K562 (cell line): ENCODE measurements around the gene ACOX1. TPM values are rescaled to one million over a fixed set of nuclear protein-coding genes. Genes with fewer than 3 reads are reported as not detected.
A peak's percentile ranks its signal among the peaks of the same experiment; 100 is the strongest.

Experiments used
- ATAC-seq: fragments of 200-7000 bp; cut with Tn5 transposase; 3 replicates; pipeline ENCODE4 v1.9.1; 2020; ENCODE audit warnings: moderate library complexity
- BruUV-seq: library from RNA; stranded (reverse); fragments of 400-500 nt; replicated peaks from 2 replicates; lab custom pipeline; 2021; lab: Mats Ljungman, UMichigan
- CTCF ChIA-PET: fragments of 300-600 bp; formaldehyde crosslinking; extraction: SDS; loops from one replicate; lab custom pipeline; 2021; ENCODE audit warnings: low intra/inter-chr PET ratio; lab: Yijun Ruan, JAX
- POLR2A ChIA-PET: fragments of 300-600, 350-650 bp; sonication (Branson Sonifier 250); formaldehyde crosslinking; extraction: SDS; loops from one replicate; lab custom pipeline; 2021; ENCODE audit warnings: antibody characterized with exemption, inconsistent platforms; lab: Yijun Ruan, JAX
- DNase-seq, 4 experiments: peaks; one replicate each; pipeline versions ENCODE4 v3.0.0 to v3.0.0-alpha.2; 2011 to 2018; ENCODE audit warnings: low spot score in 3 of 4, mixed read lengths in 3 of 4; ENCODE audit errors: extremely low read depth in 1 of 4
- FAIRE-seq: peaks from 2 replicates; lab custom pipeline; 2011; peaks lifted over from hg19 to GRCh38; lab: Jason Lieb, UNC
- H2AFZ ChIP-seq: 2 replicates; pipeline ENCODE4 v1.6.0; 2011; ENCODE audit warnings: low read depth, low read length, control low read depth, inconsistent platforms
- H3K27ac ChIP-seq: fragments of 200-600 bp; 3 replicates; pipeline ENCODE4 v1.8.0; 2011; ENCODE audit warnings: low read depth, mild to moderate bottlenecking, control low read depth, inconsistent platforms, low read length, moderate library complexity, mixed read lengths; ENCODE audit errors: extremely low read depth
- H3K27me3 ChIP-seq, 2 experiments: fragments of 300-600 bp in 1 of 2; 2 replicates in 1 of 2; 3 replicates in 1 of 2; pipeline versions ENCODE4 v1.6.0 to v1.8.0; 2011; ENCODE audit warnings: inconsistent platforms in 2 of 2, low read length in 2 of 2, mild to moderate bottlenecking in 1 of 2, mixed read lengths in 1 of 2, moderate library complexity in 1 of 2; ENCODE audit not compliant: control insufficient read depth in 2 of 2, insufficient read depth in 2 of 2
- H3K36me3 ChIP-seq: fragments of 300-600 bp; 3 replicates; pipeline ENCODE4 v1.8.0; 2011; ENCODE audit warnings: mild to moderate bottlenecking, low read length, inconsistent platforms; ENCODE audit not compliant: control insufficient read depth, insufficient read depth
- H3K4me1 ChIP-seq, 2 experiments: fragments of 200-600 bp in 1 of 2; replicated peaks in 1 of 2; 2 replicates in 1 of 2; 3 replicates in 1 of 2; pipeline versions ENCODE4 v1.5.1 to v1.8.0; 2011; ENCODE audit warnings: inconsistent platforms in 2 of 2, low read length in 2 of 2, mild to moderate bottlenecking in 1 of 2, mixed read lengths in 1 of 2, moderate library complexity in 1 of 2; ENCODE audit not compliant: control insufficient read depth in 2 of 2, insufficient read depth in 2 of 2
- H3K4me2 ChIP-seq: 2 replicates; pipeline ENCODE4 v1.6.1; 2011; ENCODE audit warnings: low read length, control low read depth, inconsistent platforms, mixed read lengths; ENCODE audit not compliant: insufficient read depth
- H3K4me3 ChIP-seq: fragments of 200-600 bp; sonication (generic), shearing (Covaris generic); 2 replicates; pipeline ENCODE4 v1.5.1; 2016; ENCODE audit warnings: control low read depth, inconsistent platforms
- H3K79me2 ChIP-seq: fragments of 200-600 bp; 3 replicates; pipeline ENCODE4 v1.8.0; 2011; ENCODE audit warnings: low read length, inconsistent platforms; ENCODE audit not compliant: control insufficient read depth, insufficient read depth
- H3K9ac ChIP-seq, 2 experiments: 2 replicates each; pipeline versions ENCODE4 v1.6.0 to v1.6.1; 2011; ENCODE audit warnings: low read depth in 2 of 2, low read length in 2 of 2, control low read depth in 1 of 2, inconsistent platforms in 1 of 2, mild to moderate bottlenecking in 1 of 2, mixed read lengths in 1 of 2; ENCODE audit not compliant: insufficient read depth in 1 of 2
- H3K9me1 ChIP-seq: one replicate; pipeline ENCODE4 v1.6.0; 2011; ENCODE audit warnings: inconsistent platforms, mild to moderate bottlenecking, low read length, moderate library complexity; ENCODE audit not compliant: control insufficient read depth, insufficient read depth
- H3K9me3 ChIP-seq: replicated peaks from 2 replicates; pipeline ENCODE4 v1.5.1; 2011; ENCODE audit warnings: low read depth, low read length, inconsistent platforms; ENCODE audit not compliant: control insufficient read depth, insufficient read depth
- H4K20me1 ChIP-seq: replicated peaks from 2 replicates; pipeline ENCODE4 v1.6.1; 2011; ENCODE audit warnings: low read length, inconsistent platforms, mixed read lengths; ENCODE audit not compliant: control insufficient read depth, insufficient read depth
- ARID3B ChIP-seq: fragments of 250-450 bp; sonication (Bioruptor Pico); IDR thresholded peaks from 2 replicates; pipeline ENCODE4 v1.4.0; 2020; ENCODE audit warnings: borderline replicate concordance
- CHCHD3 ChIP-seq: fragments of 250-450 bp; sonication (Bioruptor Pico); IDR thresholded peaks from 2 replicates; pipeline ENCODE4 v2.1.2; 2022; ENCODE audit warnings: mild to moderate bottlenecking
- CTCF ChIP-seq, 3 experiments: IDR thresholded peaks in 2 of 3; conservative IDR thresholded peaks in 1 of 3; 2 replicates each; pipeline ENCODE4 v1.5.1; 2011 to 2012; ENCODE audit warnings: low read length in 3 of 3, mild to moderate bottlenecking in 3 of 3, control low read depth in 2 of 3, improper control_type of control experiment in 1 of 3, inconsistent platforms in 1 of 3, low read depth in 1 of 3, mixed read lengths in 1 of 3, moderate library complexity in 1 of 3; ENCODE audit not compliant: insufficient read depth in 2 of 3
- FOXM1 ChIP-seq, 2 experiments: fragments of 450-650 bp in 1 of 2; sonication (generic) in 1 of 2; formaldehyde crosslinking in 1 of 2; IDR thresholded peaks; 2 replicates each; pipeline versions ENCODE4 v1.6.1 to v1.9.0; 2017 to 2022; ENCODE audit warnings: low read depth in 2 of 2, mild to moderate bottlenecking in 2 of 2, missing genetic modification reagents in 1 of 2, moderate library complexity in 1 of 2
- HNRNPL ChIP-seq: fragments of 200-400 bp; formaldehyde crosslinking; IDR thresholded peaks from 2 replicates; pipeline ENCODE4 v1.6.1; 2017; ENCODE audit warnings: low read depth, mild to moderate bottlenecking, low read length
- KLF6 ChIP-seq: fragments of 250-450 bp; sonication (Bioruptor Pico); IDR thresholded peaks from 2 replicates; pipeline ENCODE4 v1.4.0; 2020; ENCODE audit warnings: mild to moderate bottlenecking, moderate library complexity, borderline replicate concordance
- MAX ChIP-seq: sonication (generic); formaldehyde crosslinking; IDR thresholded peaks from 2 replicates; pipeline ENCODE4 v1.9.0; 2022; ENCODE audit warnings: mild to moderate bottlenecking, missing genetic modification reagents
- MEF2D ChIP-seq: conservative IDR thresholded peaks from 2 replicates; pipeline ENCODE4 v1.6.1; 2016; ENCODE audit warnings: low read depth, missing genetic modification characterization, missing compliant biosample characterization
- NR1H2 ChIP-seq: sonication (generic); formaldehyde crosslinking; IDR thresholded peaks from 2 replicates; pipeline ENCODE4 v1.4.0; 2020; ENCODE audit warnings: mild to moderate bottlenecking, missing genetic modification reagents
- RBFOX2 ChIP-seq: fragments of 200-400 bp; formaldehyde crosslinking; IDR thresholded peaks from 2 replicates; pipeline ENCODE4 v1.6.1; 2017; ENCODE audit warnings: low read depth, mild to moderate bottlenecking, low read length, moderate library complexity
- SMAD4 ChIP-seq: fragments of 250-450 bp; sonication (Bioruptor Pico); conservative IDR thresholded peaks from 2 replicates; pipeline ENCODE4 v1.8.0; 2021; ENCODE audit warnings: inconsistent platforms, mild to moderate bottlenecking, moderate library complexity
- SPI1 ChIP-seq: IDR thresholded peaks from 2 replicates; pipeline ENCODE4 v1.6.1; 2011; ENCODE audit warnings: low read depth, low read length, control low read depth, borderline replicate concordance
- WGBS: fragments of 100-300 bp; shearing (Covaris generic); methylation state at CpG from one replicate; pipeline ENCODE4 v1.1.6; 2016; ENCODE audit warnings: low coverage, mixed read lengths; ENCODE audit not compliant: insufficient coverage; ENCODE audit errors: missing lambda C conversion rate; 5-methylcytosine and 5-hydroxymethylcytosine counted together
- in situ Hi-C: fragments of 300-500 bp; cut with MboI; formaldehyde crosslinking; loops from 4 replicates; pipeline ENCODE4 v1.15.0; 2018; ENCODE audit warnings: inconsistent platforms, mixed read lengths
- intact Hi-C: fragments of 100-400 bp; cut with micrococcal nuclease; formaldehyde crosslinking; loops from 2 replicates; pipeline ENCODE4 v1.14.2; 2022
- polyA plus RNA-seq, 8 experiments: library from polyadenylated mRNA; depleted of rRNA in 4 of 8; stranded (reverse) in 5 of 8; unstranded in 3 of 8; fragments of >200 nt; fragmentation: Nextera tagmentation in 2 of 8; fragmentation: Illumina TruSeq in 1 of 8; extraction: Ambion mirVana in 2 of 8; extraction: Trizol in 1 of 8; gene quantifications; 2 replicates each; pipeline versions ENCODE4 v1.2.1 to v1.2.3, GENCODE V29; 2011 to 2014; ENCODE audit warnings: inconsistent platforms in 1 of 8, missing spikeins in 1 of 8
- total RNA-seq, 7 experiments: library from RNA; depleted of rRNA in 6 of 7; stranded (reverse); fragments of >200 nt in 6 of 7; fragmentation: Illumina TruSeq in 2 of 7; extraction: Trizol in 2 of 7; gene quantifications; 2 replicates each; pipeline versions ENCODE4 v1.2.1 to v1.2.3, GENCODE V29; 2011 to 2021; ENCODE audit warnings: low replicate concordance in 1 of 7
- TF ChIP-seq, protein P1 (sequence below): sonication (generic); formaldehyde crosslinking; IDR thresholded peaks from 2 replicates; pipeline ENCODE4 v1.8.0; 2022; ENCODE audit warnings: missing genetic modification reagents, mild to moderate bottlenecking, borderline replicate concordance

Gene ACOX1
- total and polyA plus RNA-seq, 9 of the 15 experiments (the other 6 are each of a cell fraction or from before 2014, with no cell fraction given): 7.8 to 24.1 (median 14.5) TPM

DNA sequence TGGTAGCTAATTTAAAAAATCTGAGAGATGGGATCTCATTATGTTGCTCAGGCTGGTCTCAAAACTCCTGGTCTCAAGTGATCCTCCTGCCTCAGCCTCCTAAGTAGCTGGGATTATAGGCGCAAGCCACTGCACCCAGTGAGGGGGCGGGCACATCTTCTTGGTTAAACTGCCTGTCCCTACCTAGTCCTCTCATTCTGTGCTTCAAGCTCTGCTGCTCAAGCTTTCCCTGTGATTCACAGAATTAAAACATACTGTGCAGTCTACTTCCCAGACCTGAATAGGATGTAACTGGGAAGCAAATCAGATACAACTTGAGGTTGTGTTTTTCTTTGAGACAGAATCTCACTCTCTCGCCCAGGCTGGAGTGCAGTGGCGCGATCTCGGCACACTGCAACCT, 76.6 kb downstream of the ACOX1 start (continued):
- TF ChIP-seq SMAD4: no peak
- no peak for TF ChIP-seq MEF2D (tag)
- TF ChIP-seq, protein P1, sequence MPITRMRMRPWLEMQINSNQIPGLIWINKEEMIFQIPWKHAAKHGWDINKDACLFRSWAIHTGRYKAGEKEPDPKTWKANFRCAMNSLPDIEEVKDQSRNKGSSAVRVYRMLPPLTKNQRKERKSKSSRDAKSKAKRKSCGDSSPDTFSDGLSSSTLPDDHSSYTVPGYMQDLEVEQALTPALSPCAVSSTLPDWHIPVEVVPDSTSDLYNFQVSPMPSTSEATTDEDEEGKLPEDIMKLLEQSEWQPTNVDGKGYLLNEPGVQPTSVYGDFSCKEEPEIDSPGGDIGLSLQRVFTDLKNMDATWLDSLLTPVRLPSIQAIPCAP (CRISPR knock-in tag): no peak
- no peak for TF ChIP-seq FOXM1 (IDR thresholded peaks at IDR 0.05; ENCODE audit: low read depth)
- no peak for TF ChIP-seq FOXM1 (CRISPR knock-in tag; IDR thresholded peaks at IDR 0.05; ENCODE audit: low read depth)
- TF ChIP-seq CTCF (IDR thresholded peaks at IDR 0.05 in 2 of 3, conservative IDR thresholded peaks at IDR 0.05 in 1 of 3; ENCODE audit: insufficient read depth in 2 of 3, low read depth in 1 of 3, low read length in 3 of 3): no peak
- no peak for TF ChIP-seq KLF6 (CRISPR knock-in tag)
- TF ChIP-seq HNRNPL: no peak

DNA sequence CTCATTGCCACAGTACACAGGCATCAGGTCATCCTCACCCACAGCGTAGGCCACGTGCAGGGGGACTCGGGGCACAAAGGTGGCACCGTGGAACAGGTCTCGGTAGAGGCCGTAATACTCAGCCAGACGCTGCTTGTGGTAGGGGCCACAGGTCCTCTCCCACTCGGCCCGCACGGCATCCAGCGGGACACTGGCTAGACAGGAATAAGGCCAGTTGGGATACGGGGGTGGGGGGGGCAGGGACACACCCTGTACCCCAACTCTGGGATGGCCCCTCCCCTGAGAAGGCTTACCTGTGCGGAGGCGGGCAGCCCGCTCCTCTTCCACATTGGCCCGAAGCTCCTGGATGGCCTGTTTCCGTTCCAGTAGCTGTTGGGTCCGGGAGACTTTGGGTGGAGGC, 77.2 kb downstream of the ACOX1 start:
- H3K4me3 ChIP-seq: no peak overlapping the region
- peak overlapping the region in 1 of 2 experiments; percentile 56; a peak in 2 of 4 replicates for H3K9ac ChIP-seq
- intact Hi-C loops: no loop called here
- WGBS: 93% methylated on average over 13 of the region's 18 CpGs
- BruUV-seq: no TSS peak
- H3K27ac ChIP-seq: no peak overlapping the region
- H3K9me3 ChIP-seq: no peaks in the 10 kb centered on the region
- peaks cover 9 to 69% of the 10 kb centered on the region in 2 experiments; a peak in 4 of 5 replicates for H3K4me1 ChIP-seq
- no peak overlapping the region for H2AFZ ChIP-seq
- H3K27me3 ChIP-seq: no peaks in the 10 kb centered on the region
- H3K79me2 ChIP-seq: peaks cover 21% of the 10 kb centered on the region
- H4K20me1 ChIP-seq: no peaks in the 10 kb centered on the region
- no peak overlapping the region for H3K4me2 ChIP-seq
- DNase-seq (no peak), ATAC-seq (no peak), FAIRE-seq (no peak)
- ChIA-PET CTCF (no interaction called here), POLR2A (interaction anchor here (0.6 to 1.2 kb wide), 6 partner anchors 8 to 641 kb away, joined by 3 to 4 read pairs (median 4); no protein-coding TSS in a partner anchor)
- no peaks in the 10 kb centered on the region for H3K9me1 ChIP-seq
- peaks cover 64% of the 10 kb centered on the region; the same call in 2 of the 3 replicates for H3K36me3 ChIP-seq
- TF ChIP-seq RBFOX2 (peak; percentile 41; the same call in 1 of the 2 replicates), NR1H2 (no peak), SPI1 (no peak), MAX (no peak), CHCHD3 (CRISPR knock-in tag) (no peak), ARID3B (no peak)
- in situ Hi-C loops: no loop called here
